Activated CD4-positive, alpha-beta T cell treated with anti-CD3 and anti-CD28 coated beads for 1 hour (primary cell): ENCODE measurements around the gene CAPN5.
"Not testable (repeated sequence)": the region's sequence is repeated elsewhere in the genome, so short reads cannot be mapped to it uniquely, and the experiment has no call there.

Source experiments
- DNase-seq: peaks from one replicate; pipeline ENCODE4 v3.0.0-alpha.2; 2020

CAPN5 gene

DNA sequence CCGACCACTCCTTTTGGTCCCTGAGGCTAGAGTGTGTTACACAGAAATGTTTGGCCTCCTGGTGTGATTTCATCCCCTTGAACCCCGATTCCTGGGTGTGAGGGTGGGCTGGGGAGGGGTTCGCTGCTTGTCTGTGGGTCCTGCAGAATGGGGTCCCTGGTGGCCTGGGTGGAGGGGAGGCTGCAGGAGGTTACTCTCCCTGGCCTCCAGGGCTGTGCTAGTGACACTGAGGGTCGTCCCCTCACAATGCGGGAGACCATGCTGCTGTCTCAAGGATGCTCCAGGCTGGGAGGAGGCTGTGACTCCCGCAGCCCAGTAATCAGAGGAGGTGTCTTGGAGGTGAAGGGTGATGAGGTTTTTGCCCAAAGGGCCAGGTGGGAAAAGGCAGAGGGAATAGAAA lies 18.9 kb downstream of the CAPN5 start:
- no peak for DNase-seq

DNA sequence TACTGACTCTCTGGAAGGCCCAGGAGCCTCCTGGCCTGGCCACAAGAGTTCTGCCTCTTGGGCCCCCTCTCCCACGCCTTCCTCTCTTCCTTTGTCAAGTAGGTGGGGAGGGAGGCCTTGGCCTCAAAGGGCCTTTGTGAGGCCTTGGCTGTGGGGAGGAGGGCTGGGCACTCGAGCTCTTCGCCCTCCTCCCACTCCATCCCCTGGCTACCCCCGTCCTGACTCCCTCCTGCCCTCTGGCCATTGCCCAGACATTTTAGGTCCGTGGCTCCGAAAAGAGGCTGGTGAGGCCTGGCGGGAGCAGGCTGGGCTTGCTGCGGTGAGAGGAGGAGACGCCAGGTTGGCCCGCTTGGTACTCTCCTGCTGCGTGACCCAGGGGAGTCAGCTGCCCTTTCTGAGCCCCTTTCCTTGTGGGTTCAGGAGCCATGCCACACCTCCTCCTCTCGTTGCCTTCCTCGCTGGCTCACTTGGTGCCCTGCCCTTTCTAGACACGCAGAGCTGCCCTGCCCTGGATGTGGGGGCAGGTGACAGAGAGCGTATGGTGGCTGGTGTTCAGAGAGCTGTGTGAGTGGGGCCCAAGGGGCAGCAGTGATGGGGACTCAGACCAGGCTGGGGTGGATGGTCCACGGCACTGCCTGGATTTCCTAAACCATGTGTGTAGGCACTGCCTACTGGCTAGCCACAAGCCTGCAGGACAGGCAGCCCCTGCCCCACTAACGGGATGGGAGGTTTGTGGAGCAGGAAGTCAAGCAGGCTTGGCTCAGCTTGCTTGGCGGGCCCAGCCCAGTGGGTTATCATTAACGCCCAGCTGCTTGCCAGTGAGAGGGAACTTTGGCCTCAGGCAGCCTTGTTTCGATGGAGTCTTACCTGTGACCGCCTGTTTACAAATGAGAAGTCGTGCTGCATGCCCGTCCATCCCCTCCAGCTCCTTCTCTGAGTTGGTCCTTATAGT lies 20.0 kb downstream of the CAPN5 start:
- no peak for DNase-seq

DNA sequence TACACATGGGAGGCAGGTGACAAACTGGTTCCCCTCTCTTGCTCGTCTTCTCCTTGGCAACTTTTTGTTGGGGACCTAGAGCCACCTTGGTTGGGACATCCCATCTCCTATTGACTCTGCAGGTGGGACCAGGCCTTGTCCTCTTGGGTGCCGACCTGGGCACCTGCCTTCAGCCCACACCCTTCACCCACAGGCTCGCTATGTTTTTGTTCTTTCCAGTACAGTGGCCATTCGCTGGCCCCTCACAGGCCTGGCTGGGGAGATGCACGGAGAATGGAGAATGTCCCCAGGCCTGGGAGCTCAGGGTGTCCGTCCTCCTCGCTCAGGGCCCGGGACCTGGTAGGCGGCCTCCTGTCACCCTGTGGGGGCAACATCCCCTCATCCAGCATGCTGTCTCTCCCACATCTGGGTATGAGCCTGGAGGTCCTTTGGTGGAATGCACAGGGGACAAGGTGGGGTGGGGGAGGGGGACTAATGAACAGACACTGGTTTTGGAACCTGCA lies 21.0 kb downstream of the CAPN5 start:
- no peak for DNase-seq

DNA sequence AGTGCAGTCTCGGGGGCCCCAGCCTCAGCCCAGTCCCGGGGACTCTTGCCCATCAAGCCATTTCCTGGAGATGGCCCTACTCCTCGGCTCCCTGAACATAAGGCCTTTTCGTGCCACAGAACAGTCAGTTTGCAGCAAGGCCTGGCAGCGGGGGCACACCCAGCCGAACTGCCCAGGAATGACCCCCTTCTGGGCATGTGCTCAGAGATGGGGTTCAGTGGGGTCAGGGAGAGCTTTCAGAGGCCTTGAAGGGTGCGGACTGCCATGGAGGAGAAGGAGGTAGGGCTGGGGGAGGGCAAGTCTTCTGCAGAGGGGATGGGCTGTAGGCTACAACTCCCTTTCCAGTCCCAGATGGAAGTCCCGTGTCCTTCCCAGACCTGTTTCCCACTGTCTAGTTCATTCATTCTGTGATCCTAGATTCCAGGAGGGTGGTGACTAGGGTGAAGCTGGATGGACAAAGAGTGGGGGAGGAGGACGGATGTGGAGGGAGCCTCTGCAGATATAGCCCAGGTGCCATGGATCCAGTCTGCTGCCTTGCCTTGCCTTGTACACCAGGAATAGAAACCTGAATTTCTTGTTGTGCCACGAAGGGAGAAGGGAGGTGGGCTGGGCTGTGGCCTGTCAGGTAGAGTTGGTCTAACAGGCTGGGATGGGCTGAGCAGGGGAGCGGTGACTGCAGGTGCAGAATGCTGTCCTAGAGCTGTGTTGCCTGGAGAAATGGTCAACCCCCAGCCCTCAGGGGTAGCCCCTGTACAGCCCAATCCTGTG lies 21.6 kb downstream of the CAPN5 start:
- no peak for DNase-seq

DNA sequence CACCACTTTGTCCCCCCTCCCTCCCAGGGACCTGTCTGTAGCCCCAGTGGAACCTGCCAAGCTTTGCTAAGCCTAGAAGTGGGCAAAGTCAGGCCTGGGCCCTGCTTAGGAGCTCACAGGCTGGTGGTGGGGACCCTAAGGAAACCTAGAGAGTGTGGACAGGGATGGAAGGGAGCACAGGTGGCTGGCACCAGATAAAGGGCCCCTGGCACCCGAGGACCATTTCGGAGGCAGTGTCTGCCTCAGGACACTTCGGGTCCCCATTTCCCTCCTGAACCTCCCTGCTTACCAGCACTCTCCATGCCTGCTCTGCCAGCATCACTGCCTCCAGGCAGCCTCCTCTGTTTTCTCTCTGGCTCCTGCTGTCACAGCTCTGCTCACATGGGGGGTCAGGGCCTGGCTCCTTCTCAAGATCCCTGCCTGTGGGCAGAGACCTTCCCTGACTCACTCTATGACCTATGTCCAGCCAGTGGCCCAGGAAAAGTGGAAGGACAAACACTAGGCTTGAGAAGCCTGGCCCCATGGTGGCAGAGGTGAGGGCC lies 22.3 kb downstream of the CAPN5 start:
- DNase-seq: no peak

DNA sequence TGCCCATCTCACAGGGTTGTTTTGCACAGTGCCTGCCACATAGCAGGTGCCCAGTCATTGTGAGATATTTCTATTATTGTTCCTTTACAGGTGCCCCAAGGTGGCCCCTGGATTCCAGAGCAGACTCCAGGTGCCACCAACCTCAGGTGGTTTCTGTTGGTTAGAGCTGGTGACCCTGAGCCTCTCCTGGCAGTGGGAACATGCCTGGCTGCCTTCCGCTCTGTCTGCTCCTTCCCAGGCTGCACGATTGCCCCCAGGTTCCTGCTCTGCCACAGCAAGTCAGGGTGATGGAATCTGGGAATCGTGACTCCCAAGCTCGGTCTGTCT lies 23.2 kb downstream of the CAPN5 start:
- DNase-seq: no peak

DNA sequence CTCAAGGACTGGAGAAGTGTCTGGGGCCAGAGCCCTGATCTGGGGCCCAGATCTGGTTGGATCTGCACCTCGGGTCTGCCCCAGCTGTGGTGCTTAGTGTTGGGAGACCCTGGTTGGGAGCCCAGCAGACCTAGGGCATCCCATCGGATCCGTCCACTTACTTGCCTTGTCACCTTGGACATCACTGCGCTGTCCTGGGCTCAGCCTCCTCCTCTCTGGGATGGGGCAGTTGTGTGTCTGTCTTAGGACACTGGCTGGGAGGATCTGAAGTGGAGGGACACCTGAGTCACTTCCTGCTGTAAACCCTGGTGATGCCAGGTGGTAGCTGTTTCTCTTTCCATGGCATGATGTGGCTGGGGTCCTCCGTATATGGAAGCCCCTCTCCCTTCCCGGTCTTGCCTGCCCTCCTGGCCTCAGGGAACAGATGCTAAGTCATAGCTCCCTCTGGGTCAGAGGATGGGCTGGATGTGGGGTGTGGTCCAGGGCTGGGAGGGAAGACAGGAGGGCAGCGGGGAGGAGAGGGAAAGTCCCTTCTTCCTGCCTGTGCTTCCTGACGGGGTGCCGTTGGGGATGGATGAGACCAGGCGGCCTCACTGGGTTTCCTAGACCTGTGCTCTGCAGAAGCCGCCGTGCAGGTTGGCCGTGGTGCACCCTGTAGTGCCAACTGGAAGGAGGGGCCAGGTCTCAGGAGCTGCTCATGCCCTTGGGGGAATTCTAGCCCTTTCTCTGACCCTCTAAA lies 23.8 kb downstream of the CAPN5 start:
- DNase-seq: no peak

DNA sequence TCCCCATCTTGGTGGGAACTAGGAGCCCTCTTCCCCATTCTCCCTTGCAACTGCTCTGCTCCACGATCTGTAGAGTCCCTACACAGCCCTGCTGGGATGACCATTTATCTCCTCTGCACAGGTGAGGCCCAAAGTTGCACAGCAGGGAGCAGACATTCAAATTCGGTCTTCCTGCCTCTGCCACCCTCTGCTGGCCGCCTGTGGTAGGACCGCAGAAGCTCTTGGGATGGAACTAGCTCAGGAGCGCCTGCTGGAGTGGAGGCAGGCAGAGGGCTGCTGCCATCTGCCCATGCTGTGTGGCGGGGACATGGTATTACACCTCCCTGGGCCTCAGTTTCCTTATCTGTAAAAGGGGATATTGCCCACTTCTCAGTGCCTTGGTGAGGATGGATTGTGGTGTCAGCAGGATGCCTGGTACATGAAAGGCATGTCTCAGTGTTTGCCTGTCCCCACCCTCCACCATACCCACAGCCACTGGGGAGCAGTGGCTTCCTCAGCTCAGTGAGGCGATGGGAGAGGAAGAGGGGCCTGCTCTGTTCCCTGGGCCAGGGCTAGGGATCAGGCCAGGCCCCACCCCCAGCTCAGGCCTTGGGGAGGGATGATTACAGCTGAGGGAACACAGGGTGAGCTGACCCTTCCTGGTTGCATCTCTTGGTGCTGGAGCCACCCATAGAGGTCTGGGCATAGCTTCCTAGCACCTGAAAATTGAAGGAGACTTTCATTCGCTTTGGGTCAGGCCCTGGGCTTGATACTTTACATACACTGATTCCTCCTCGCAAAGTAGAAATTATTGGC lies 24.6 kb downstream of the CAPN5 start:
- peak; percentile 69 for DNase-seq

DNA sequence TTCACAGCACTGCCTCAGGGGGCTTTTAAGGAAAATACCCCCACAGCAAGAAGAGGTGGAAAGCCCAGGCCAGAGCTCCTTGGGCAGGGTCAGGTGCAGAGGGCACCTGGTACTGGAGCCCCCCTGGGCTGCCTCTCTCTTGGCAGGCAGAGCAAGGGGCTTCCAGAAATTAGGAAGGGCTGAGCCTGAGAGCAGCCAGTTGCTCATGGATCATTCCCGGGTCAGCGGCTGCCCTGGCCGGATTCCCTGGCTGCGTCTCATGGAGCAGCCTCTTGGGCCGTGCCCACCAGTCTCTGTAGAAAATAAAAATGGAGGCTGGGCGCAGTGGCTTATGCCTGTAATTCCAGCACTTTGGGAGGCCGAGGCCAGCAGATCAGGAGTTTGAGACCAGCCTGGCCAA lies 25.6 kb downstream of the CAPN5 start:
- no peak for DNase-seq

DNA sequence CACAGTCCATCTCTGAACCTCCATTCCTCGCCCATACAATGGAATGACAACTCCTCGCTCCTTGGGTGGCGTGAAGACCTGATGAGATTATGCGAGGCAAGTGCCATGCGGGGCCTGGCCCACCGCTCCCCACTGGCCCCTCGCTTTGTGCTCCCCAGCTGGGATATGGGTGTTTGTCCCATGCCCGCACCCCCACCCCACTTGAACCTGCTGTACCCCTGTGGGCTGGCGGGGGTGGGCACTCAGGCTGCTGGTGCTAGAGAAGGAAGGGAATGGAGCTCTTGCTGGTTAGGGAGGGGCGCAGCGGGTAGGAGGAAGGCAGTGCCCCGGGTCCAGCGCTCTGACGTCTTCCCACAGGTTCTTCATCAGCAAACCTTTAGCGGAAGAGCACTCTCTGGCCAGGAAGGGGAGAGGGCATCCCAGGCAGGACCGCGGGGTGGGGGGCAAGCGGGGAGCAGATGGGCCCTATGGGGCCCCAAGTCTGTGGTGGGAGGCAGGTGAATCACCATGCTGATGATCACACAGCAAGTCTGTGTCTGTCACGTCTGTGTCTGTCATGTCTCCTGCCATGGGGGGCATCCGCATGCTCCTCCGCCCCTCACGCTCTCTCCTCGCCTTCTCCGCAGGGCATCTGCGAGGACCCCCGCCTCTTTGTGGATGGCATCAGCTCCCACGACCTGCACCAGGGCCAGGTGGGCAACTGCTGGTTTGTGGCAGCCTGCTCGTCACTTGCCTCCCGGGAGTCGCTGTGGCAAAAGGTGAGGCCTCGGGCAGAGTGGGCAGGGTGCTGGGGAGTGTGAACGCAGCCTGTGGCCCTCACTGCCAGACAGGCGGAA lies 26.5 kb downstream of the CAPN5 start:
- DNase-seq: no peak

DNA sequence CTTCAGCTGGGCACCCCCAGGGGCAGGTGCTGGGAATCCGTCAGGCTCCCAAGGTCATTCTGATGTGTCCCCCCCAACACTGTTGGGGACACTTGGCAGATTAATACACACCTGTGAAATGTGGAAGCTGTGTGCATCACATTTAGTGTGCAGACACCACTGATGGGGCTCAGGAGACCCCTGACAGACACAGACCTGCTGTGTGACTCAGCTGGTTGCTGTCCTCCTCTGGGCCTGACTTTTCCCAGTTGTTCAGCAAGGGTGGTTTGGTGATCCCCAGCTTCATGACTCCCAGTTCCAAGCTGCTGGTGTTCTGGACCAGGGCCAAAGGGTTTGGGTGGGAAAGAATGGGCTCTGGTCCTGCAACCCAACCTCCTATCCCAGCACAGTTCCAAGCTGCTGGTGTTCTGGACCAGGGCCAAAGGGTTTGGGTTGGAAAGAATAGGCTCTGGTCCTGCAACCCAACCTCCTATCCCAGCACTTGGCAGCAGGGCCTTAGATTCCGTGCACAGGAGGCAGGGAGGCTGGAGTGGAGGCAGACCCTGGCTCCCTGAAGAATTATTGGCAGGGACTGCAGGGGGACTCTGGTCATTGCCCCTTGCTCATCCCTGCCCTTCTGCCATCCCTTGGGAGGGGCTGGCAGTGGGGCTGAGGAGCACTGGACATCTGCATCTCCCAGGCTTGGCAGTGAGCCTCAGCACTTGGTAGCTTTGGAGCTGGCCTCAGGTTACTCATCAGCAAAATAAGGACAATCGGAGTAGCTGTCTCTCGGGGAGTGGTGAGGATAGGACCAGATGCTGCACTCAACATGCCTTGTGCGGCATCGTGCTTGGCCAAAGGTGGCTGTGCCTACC lies 27.4 kb downstream of the CAPN5 start:
- no peak for DNase-seq

DNA sequence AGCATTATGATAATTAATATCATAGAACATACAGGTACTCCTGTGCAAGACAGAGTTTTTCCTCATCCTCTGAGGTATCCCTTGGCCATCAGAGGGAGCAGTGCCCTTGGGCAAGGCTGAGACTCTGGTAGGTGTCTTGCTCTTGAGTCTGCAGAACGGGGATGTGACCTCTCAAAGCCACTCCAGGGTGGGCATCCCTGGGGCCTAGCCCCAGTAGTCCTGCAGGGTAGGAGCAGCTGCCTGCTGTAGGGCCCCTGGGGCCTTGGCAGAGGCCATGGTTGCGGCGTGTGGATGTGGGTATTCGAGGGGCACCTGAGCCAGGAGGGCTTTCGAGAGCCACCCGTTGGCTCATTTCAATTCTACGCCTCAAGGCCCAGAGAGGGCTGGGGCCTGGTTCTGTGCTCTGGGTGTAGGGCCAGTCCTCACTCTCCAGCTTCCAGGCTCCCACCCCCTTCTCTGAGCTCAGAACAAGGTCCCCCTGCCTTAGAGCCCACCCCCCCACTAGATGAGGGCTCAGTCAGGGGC lies 28.1 kb downstream of the CAPN5 start:
- no peak for DNase-seq

DNA sequence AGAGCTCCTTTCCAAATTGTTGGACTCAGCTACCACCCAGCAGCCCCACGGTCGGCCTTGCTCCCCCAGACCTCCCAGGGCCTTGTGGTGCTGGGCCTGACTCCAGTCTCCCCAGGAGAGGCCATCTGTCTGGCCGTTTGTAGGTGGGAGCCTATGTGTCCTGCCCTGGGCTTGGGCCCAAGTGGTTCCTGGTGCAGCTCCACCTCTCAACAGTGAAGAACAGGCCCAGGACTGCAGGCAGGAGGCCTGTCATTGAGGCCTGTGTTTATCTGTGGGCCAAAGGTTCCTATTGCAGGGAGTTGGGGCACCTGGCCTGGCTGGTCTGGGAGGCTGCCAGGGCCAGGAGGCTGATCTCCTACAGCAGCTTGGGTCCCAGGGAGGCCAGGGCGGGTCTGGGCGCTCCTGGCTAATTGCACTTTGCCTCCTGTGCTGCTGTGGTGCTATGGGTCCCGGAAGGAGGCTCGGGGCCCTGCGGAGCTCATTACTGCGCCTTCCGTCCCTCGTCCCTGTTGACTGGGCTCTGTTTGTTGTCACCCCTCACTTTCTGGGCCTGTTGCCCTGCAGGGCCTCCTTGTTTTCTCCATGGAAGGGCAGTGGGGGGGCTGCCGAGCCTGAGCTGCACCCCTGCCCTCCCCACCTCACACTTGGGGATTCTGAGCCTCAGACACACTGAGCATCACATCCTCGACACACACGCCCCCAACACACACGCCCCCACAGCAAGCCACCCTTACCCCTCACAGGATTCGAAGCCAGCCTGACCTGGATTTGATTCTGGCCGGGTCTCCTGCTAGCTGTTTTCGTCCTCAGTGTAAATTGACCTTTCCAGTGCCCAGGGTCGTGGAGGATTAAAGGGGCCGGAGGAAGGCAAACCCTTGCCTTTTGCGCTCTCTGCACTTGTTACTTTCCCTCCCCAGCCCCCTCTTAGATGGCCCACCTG lies 29.1 kb downstream of the CAPN5 start:
- DNase-seq: no peak

DNA sequence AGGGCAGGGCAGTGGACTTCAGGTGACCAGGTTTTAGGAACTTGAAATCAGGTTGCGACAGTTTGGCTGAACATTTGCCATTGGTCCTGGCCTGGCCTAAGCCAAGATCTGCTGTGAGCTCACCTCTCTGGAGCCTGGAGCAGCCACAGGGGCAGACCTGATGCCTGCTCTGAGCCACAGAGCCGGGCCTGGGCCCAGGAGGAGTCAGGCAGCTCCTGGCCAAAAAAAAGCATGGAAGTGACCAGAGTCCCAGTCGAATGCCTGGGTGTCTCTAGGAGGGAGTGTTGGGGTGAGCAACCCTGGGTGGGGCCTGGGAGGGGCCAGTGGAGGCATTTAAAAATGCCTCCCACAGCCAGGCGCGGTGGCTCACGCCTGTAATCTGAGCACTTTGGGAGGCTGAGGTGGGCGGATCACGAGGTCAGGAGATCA lies 29.8 kb downstream of the CAPN5 start:
- no peak for DNase-seq

DNA sequence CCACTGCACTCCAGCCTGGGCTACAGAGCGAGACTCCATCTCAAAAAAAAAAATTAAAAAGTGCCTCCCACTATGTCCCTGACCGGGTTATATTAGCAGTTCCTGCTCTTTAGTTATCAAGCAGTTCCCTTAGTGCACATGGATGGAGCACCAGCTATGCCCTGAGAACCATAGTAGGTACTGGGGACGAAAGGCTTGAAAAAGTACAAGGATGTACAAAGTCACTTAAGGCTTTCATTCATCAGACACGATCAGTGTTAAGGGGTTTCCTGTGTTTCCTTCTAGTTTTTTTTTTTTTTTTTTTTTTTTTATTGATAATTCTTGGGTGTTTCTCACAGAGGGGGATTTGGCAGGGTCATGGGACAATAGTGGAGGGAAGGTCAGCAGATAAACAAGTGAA lies 30.4 kb downstream of the CAPN5 start:
- not testable (repeated sequence) for DNase-seq

DNA sequence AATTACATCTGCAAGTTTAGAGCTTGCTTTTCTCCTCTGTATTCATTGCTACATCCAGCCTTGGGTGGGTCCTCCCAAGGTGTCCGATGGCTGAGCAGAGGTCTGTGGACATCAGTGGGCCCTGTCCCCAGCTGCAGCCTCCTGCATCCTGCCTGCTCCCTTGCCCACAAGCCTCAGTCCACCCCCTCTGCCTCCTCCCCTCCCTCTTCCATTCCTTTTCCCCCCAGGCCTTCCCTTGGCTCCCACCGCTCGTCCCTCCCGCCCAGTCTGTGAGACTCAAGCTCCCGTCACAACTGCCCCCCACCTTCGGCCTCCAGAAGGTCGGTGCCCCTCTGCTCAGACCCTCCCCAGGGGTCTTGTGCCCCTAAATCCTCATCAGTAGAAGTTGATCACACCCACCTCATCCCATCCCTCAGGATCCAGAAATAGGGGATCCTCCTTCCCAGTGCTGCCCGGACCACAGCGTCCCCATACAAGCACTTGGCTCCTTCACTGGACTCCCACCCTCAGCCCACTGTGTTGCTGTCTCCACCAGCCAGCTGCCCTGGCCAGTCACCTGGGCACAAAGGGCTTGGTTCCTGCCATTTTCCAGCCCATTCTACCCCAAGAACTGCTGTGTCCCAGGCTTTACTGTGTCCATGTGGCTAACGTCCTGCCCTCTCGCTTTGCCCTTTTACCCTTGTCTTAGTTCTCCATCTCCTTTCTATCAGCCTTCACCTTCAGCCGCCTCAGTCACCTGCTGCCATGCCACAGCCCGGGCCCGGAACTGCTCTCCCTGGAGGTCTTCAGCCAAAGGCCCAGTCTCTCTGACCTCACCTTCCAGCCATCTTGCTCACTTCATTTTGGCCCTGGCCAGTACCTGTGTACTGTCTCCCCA lies 33.6 kb downstream of the CAPN5 start:
- no peak for DNase-seq

DNA sequence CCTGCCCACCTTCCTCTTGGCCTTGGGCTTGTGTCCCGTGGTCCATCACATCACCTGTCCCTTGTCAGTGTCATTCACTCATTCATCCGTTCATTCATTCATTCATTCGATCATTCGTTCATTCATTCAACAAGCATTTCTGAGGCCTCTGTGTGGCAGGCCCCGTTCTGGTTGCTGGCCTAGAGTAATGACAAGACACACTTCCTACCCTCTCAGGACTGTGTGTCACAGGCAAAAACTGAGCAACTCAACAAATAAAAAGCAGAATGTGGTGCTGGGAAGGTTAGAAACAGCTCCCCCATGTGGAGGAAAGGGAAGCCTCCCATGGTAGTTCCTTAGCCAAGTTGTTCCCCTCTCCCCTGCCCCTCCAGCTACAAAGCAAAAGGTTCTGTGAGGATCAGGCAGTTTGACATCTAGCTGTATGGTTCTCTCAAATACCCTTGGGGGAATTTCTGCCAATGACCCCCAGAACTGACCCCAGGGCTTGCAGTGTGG lies 34.3 kb downstream of the CAPN5 start:
- no peak for DNase-seq
